Adipose tissue (tissue), 3 donors: Measurements from ENCODE around the gene DAPK3. TPM values are rescaled to one million over a fixed set of nuclear protein-coding genes. Genes with fewer than 3 reads are reported as not detected.
A peak's percentile ranks its signal among the peaks of the same experiment; 100 is the strongest.
"Not testable (repeated sequence)": the region's sequence is repeated elsewhere in the genome, so short reads cannot be mapped to it uniquely, and the experiment has no call there.

Source experiments
- H3K27ac ChIP-seq: one replicate; pipeline ENCODE4 v1.5.1; 2013; ENCODE audit warnings: low read depth, low read length
- WGBS, 3 donors: extraction: QIAGEN DNeasy Blood & Tissue Kit; methylation state at CpG; one replicate each; pipeline ENCODE4 v1.1.7; 2013; 5-methylcytosine and 5-hydroxymethylcytosine counted together
- polyA plus RNA-seq, 3 donors: library from polyadenylated mRNA; stranded (reverse); fragments of 200-250 nt; gene quantifications; one replicate each; pipeline ENCODE4 v1.2.3, GENCODE V29; 2013
- donor health status: healthy with polysubstance abuse.
- donor health status: Bipolar disorder and iron deficiency.
- donor health status: healthy.

Gene DAPK3
- polyA plus RNA-seq, 3 donors: 46.4 to 78.1 (median 61.3) TPM

DNA sequence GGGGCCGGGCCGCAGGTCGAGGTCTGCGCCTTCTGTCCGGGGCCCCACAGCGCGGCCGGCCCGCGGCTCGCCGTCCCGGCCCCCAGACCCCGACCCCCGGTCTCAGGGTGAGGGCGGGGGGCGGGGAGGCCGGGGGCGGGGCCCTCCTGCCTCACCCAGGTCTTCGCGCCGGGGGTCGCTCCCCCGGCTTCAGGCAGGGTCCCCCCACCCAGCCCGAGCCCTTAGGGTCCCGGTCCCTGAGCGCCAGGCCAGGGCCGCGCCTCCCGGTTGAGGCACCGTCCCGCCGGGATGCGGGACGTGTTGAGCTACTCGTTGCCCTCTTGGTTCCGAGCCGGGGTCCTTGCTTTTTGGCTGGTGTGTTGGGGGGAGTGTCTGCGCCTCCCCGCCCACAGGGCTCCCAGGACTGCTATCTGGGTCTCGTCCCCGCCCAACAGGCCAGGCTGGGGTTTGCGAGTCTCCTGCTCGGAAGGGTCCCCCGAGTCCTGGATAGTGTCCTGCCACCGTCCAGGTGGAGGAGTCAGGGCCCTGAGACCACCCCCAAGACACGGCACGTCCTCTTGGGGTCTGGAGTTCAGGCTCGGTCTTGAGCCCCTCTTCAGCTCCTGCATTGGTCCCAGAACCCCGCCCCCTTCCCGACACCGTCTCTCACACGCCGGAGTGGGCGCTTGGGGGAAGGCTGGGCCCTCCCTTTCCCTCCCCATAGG is 37.1 kb upstream of the DAPK3 start:
- 1% methylated on average over 30 to 55 of the region's 55 CpGs for WGBS, 3 donors
- H3K27ac ChIP-seq: no peak overlapping the region

GRCh38 chr19:4007021-4007835 is 36.3 kb upstream of the DAPK3 start, which contains the start of gene PIAS4:
Gene PIAS4, plus strand, starts transcription at chr19:4007736. Its CDS starts 25 bp downstream, at chr19:4007761.
- no peak within 1 kb of the TSS for H3K27ac ChIP-seq
- WGBS, 3 donors: 0 to 1% (median 1%) methylated on average over 52 to 89 of the region's 91 CpGs

DNA sequence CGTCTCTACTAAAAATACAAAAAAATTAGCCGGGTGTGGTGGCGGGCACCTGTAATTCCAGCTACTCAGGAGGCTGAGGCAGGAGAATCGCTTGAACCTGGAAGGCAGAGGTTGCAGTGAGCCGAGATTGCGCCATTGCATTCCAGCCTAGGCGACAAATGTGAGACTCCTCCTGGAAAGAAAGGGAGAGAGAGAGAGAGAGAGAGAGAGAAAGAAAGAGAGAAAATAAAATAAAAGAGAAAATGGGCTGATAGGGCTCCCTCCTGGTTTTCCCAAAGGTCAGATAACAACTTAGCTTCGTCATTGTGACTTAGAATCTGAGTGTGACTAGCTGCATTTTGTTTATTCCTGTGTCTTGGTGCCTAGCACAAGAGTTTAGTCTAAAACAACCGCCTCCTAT is 34.5 kb upstream of the DAPK3 start:
- H3K27ac ChIP-seq: not testable (repeated sequence)
- 92 to 98% (median 96%) methylated on average over 9 of the region's 9 CpGs for WGBS, 3 donors

GRCh38 chr19:4000798-4001197 is 29.9 kb upstream of the DAPK3 start:
- H3K27ac ChIP-seq: not testable (repeated sequence)
- 78 to 93% (median 93%) methylated on average over 5 of the region's 5 CpGs for WGBS, 3 donors

DNA sequence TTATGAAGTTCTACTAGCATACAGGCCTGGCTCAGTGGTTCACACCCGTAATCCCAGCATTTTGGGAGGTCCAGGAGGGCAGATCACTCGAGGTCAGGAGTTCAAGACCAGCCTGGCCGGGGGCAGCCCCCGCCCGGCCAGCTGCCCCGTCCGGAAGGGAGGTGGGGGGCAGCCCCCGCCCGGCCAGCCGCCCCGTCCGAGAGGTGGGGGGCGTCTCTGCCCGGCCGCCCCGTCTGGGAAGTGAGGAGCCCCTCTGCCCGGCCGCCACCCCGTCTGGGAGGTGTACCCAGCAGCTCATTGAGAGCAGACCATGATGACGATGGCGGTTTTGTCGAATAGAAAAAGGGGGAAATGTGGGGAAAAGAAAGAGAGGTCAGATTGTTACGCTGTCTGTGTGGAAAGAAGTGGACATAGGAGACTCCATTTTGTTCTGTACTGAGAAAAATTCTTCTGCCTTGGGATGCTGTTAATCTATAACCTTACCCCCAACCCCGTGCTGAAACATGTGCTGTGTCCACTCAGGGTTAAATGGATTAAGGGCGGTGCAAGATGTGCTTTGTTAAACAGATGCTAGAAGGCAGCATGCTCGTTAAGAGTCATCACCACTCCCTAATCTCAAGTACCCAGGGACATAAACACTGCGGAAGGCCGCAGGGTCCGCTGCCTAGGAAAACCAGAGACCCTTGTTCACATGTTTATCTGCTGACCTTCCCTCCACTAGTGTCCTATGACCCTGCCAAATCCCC is 27.9 kb upstream of the DAPK3 start:
- WGBS, 3 donors: 77 to 87% (median 86%) methylated on average over 27 to 29 of the region's 29 CpGs
- not testable (repeated sequence) for H3K27ac ChIP-seq

DNA sequence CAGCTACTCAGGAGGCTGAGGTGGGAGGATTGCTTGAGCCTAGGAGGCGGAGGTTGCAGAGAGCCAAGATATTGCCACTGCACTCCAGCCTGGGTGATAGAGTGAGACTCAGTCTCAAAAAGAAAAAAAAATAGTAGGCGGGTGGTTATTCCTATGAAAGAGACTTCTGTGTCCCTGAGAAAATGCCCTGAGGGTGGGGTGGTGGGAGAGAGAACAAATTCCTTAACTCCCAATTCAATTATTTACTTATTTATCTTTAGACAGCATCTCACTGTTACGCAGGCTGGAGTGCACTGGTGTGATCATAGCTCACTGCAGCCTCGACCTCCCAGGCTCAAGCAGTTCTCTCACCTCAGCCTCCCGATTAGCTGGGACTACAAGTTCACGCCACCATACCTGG is 24.7 kb upstream of the DAPK3 start:
- 75 to 88% (median 85%) methylated on average over 6 of the region's 6 CpGs for WGBS, 3 donors
- no peak overlapping the region for H3K27ac ChIP-seq

DNA sequence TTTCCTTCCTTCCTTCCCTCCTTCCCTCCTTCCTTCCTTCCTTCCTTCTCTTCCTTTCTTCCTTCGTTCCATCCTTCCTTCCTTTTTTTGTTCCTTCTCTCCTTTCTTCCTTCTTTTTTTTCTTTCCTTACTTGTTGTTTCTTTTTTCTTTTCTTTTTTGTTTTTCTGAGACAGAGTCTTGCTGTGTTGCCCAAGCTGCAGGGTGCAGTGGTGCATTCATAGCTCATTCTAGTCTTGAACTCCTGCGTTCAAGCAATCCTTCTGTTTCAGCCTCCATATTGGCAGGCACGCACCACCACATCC is 19.9 kb upstream of the DAPK3 start:
- H3K27ac ChIP-seq: no peak overlapping the region
- 67 to 77% (median 71%) methylated on average over 3 of the region's 3 CpGs for WGBS, 3 donors

GRCh38 chr19:3987619-3988371 is 16.9 kb upstream of the DAPK3 start:
- H3K27ac ChIP-seq: no peak overlapping the region
- 9 to 10% (median 9%) methylated on average over 30 of the region's 30 CpGs for WGBS, 3 donors

GRCh38 chr19:3986260-3987041 is 15.6 kb upstream of the DAPK3 start:
- 2 to 4% (median 3%) methylated on average over 21 of the region's 21 CpGs for WGBS, 3 donors
- no peak overlapping the region for H3K27ac ChIP-seq

GRCh38 chr19:3985643-3986259 is 14.9 kb upstream of the DAPK3 start:
- H3K27ac ChIP-seq: no peak overlapping the region
- WGBS, 3 donors: 2 to 4% (median 2%) methylated on average over 19 of the region's 19 CpGs

- peak within 1 kb of the TSS; percentile 91 for H3K27ac ChIP-seq
- 0 to 1% (median 0%) methylated on average over 68 to 80 of the region's 80 CpGs for WGBS, 3 donors
Measured at GRCh38 chr19:3984908-3985642, 14.2 kb upstream of the DAPK3 start, which contains the start of gene EEF2. Gene EEF2, minus strand, starts transcription at chr19:3985463. Its CDS starts 83 bp downstream, at chr19:3985380.

- H3K27ac ChIP-seq: peak overlapping the region; percentile 91
- 0 to 1% (median 0%) methylated on average over 10 of the region's 10 CpGs for WGBS, 3 donors
Measured at GRCh38 chr19:3984584-3984907, 13.6 kb upstream of the DAPK3 start.

- H3K27ac ChIP-seq: no peak overlapping the region
- WGBS, 3 donors: 14 to 27% (median 22%) methylated on average over 30 of the region's 30 CpGs
Measured at GRCh38 chr19:3983936-3984583, 13.2 kb upstream of the DAPK3 start.

GRCh38 chr19:3983542-3983914 is 12.6 kb upstream of the DAPK3 start:
- 38 to 73% (median 70%) methylated on average over 7 of the region's 7 CpGs for WGBS, 3 donors
- H3K27ac ChIP-seq: no peak overlapping the region

- no peak overlapping the region for H3K27ac ChIP-seq
- 78 to 88% (median 86%) methylated on average over 40 of the region's 40 CpGs for WGBS, 3 donors
Measured at GRCh38 chr19:3982701-3983541, 12.0 kb upstream of the DAPK3 start.
